Gastroesophageal sphincter (tissue), 4 donors: ENCODE results near the gene FAM111A. TPM values are rescaled to one million over a fixed set of nuclear protein-coding genes. Genes with fewer than 3 reads are reported as not detected.
"Not testable (repeated sequence)": the region's sequence is repeated elsewhere in the genome, so short reads cannot be mapped to it uniquely, and the experiment has no call there.

ENCODE experiments used
- ATAC-seq: fragments of 150-250 bp; one replicate; pipeline ENCODE4 v1.9.1; 2016; ENCODE audit warnings: mild to moderate bottlenecking, moderate library complexity
- H3K27ac ChIP-seq, 4 donors: fragments of 200-600 bp; sonication (generic) in 3 of 4; 1 replicate in 3 of 4; 2 replicates in 1 of 4; pipeline ENCODE4 v1.5.1; 2016 to 2019
- H3K27me3 ChIP-seq: fragments of 200-600 bp; sonication (generic); one replicate; pipeline ENCODE4 v1.5.1; 2019
- H3K36me3 ChIP-seq, 2 donors: fragments of 200-600 bp; sonication (generic); one replicate each; pipeline ENCODE4 v1.5.1; 2019; ENCODE audit warnings: control low read depth in 1 of 2
- H3K4me1 ChIP-seq, 3 donors: fragments of 200-600 bp; sonication (generic); 1 replicate in 2 of 3; 2 replicates in 1 of 3; pipeline ENCODE4 v1.5.1; 2016 to 2019; ENCODE audit warnings: control low read depth in 2 of 3
- H3K4me3 ChIP-seq, 2 donors: fragments of 200-600 bp; sonication (generic); one replicate each; pipeline ENCODE4 v1.5.1; 2019; ENCODE audit warnings: mild to moderate bottlenecking in 1 of 2, moderate library complexity in 1 of 2
- H3K9me3 ChIP-seq, 3 donors: fragments of 200-600 bp; sonication (generic); one replicate each; pipeline ENCODE4 v1.5.1; 2017 to 2019; ENCODE audit warnings: control low read depth in 2 of 3
- CTCF ChIP-seq, 4 experiments: fragments of 200-600 bp in 2 of 4; fragments of 450-650 bp in 2 of 4; sonication (generic) in 1 of 4; IDR thresholded peaks; one replicate each; pipeline ENCODE4 v1.5.1; 2017 to 2019; ENCODE audit warnings: antibody characterized with exemption in 4 of 4, mild to moderate bottlenecking in 2 of 4, moderate library complexity in 2 of 4
- EP300 ChIP-seq: sonication (generic); formaldehyde crosslinking; IDR thresholded peaks from one replicate; pipeline ENCODE4 v1.6.1; 2017; ENCODE audit warnings: antibody characterized with exemption, mild to moderate bottlenecking
- POLR2A ChIP-seq, 2 donors: fragments of 450-650 bp; IDR thresholded peaks; one replicate each; pipeline ENCODE4 v1.6.1; 2017; ENCODE audit warnings: antibody characterized with exemption in 2 of 2, mild to moderate bottlenecking in 2 of 2, moderate library complexity in 1 of 2
- POLR2AphosphoS5 ChIP-seq: sonication (generic); formaldehyde crosslinking; IDR thresholded peaks from one replicate; pipeline ENCODE4 v1.6.1; 2017; ENCODE audit warnings: antibody characterized with exemption
- WGBS, 2 donors: methylation state at CpG; one replicate each; pipeline ENCODE4 v1.1.5; 2018; ENCODE audit warnings: low coverage in 1 of 2; 5-methylcytosine and 5-hydroxymethylcytosine counted together
- total RNA-seq, 4 donors: library from RNA; depleted of rRNA; stranded (reverse); fragments of >200 nt; gene quantifications; one replicate each; pipeline ENCODE4 v1.1.0, GENCODE V29; 2016

Gene FAM111A
- 10 to 100 TPM; 12.8 to 49.2 (median 22.7) TPM for total RNA-seq

DNA sequence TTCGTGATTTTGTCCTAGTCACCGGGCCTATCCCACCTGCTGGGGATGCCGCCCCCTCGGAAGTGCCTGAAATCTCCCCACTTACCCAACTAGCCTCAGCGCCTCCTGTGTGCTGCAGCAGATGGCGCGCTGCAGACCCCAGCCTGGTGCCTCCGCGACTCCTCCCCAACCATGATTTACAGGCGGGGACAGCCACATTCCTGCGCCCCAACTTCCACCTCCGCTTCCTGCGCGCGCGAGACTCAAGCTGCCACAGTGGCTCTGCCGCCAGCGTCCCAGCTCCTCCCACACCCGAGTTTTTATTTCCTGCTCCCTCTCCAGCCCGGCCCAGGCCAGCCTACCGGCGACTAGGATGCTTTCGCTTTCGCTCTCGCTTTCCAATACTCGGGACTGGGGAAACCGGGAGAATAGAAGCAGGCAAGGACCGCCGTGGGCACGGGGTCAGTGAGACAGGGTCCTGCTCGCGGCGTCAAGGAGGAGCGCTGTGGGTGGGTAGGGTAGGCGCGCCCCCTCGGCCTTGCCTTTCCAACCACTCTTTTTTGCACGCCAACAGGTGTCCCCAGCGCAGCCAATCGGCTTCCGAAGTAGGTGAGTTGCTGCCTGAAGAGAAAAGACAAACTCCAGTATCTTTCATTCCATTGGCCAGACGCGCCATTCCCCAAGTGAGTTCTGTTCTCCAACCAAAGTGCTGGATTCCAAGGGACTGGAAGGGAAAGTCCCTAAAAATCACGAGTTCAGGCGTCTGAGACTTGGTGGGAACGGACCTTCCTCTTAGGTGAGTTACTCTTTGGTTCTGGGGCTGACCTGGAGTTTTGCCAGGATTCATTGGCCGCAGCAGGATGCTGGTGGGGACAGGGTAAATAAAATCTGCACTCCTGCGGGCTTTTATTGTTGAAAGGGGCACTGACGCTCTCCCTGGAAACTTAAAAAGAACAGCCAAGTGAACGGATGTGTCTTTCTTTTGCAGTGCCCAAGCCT, at the start of gene FAM111A:
Gene FAM111A, plus strand, starts transcription at position 327 of the 978 bp plus-strand sequence. CDS start 6,017 bp downstream, outside the sequence.
- H3K27ac ChIP-seq, result peak within 1 kb of the TSS; percentile 53 to 93 (median 89)
- H3K4me3 ChIP-seq, result peak within 1 kb of the TSS; percentile 72 to 78
- ATAC-seq, result peak; percentile 90
- no peaks in the 10 kb centered on the region for H3K9me3 ChIP-seq
- H3K27me3 ChIP-seq, result no peaks in the 10 kb centered on the region
- WGBS, 2 donors, result 0 to 1% methylated on average over 6 to 37 of the region's 50 CpGs
- peaks cover 0 to 5% of the 10 kb centered on the region in 2 donors for H3K36me3 ChIP-seq
- peaks cover 0 to 32% (median 4%) of the 10 kb centered on the region in 3 donors for H3K4me1 ChIP-seq
- TF ChIP-seq EP300, result no peak
- TF ChIP-seq CTCF (IDR thresholded peaks at IDR 0.05), result peak in 2 of 4 experiments; percentile 10 to 45
- TF ChIP-seq POLR2AphosphoS5, result peak; percentile 54
- TF ChIP-seq POLR2A (IDR thresholded peaks at IDR 0.05), result peak; percentile 17 to 24

DNA sequence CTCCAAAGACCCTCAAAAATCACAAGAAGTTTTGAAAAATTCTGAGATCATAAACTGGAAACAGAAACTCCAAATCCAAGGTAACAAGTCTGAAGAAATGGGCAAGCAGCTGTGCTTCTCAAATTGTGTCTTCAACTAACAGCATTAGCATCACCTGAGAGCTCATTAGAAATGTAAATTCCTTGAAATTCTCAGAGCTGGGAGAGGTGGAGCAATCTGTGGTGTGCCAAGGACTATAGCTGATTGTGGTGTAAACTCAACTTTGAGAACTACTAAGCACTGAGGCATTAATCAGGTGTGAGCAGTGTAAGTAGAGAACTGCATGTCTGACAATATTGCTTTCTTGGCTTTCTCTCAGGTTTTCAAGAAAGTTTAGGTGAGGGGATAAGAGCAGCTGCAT, 49.1 kb upstream of the FAM111A start:
- peaks cover 19% of the 10 kb centered on the region for H3K27me3 ChIP-seq
- not testable (repeated sequence) for ATAC-seq, H3K36me3 ChIP-seq, H3K4me3 ChIP-seq, H3K27ac ChIP-seq, H3K9me3 ChIP-seq, H3K4me1 ChIP-seq

GRCh38 chr11:59095225-59095624, 47.4 kb upstream of the FAM111A start:
- not testable (repeated sequence) for H3K9me3 ChIP-seq, ATAC-seq, H3K27ac ChIP-seq, H3K4me1 ChIP-seq, H3K36me3 ChIP-seq, H3K4me3 ChIP-seq
- H3K27me3 ChIP-seq, result peaks cover 22% of the 10 kb centered on the region
- 60 to 83% methylated on average over 1 of the region's 1 CpG for WGBS, 2 donors

- H3K27ac ChIP-seq, H3K4me3 ChIP-seq, ATAC-seq, H3K36me3 ChIP-seq, H3K9me3 ChIP-seq, H3K4me1 ChIP-seq: not testable (repeated sequence)
- peaks cover 31% of the 10 kb centered on the region for H3K27me3 ChIP-seq
- 56 to 59% methylated on average over 4 to 5 of the region's 5 CpGs for WGBS, 2 donors
These were observed 46.6 kb upstream of the FAM111A start for GRCh38 chr11:59095972-59096575.

- Histone ChIP-seq H3K9me3 (no peaks in the 10 kb centered on the region), H3K36me3 (no peaks in the 10 kb centered on the region), H3K27me3 (peaks cover 42% of the 10 kb centered on the region), H3K4me3 (no peak overlapping the region), H3K4me1 (peaks cover 0 to 7% (median 1%) of the 10 kb centered on the region in 3 donors), H3K27ac (no peak overlapping the region)
- WGBS, 2 donors, result 93 to 94% methylated on average over 5 of the region's 5 CpGs
- no peak for ATAC-seq
- TF ChIP-seq CTCF (IDR thresholded peaks at IDR 0.05) (peak; percentile 35 to 65 (median 51)), EP300 (no peak), POLR2A (IDR thresholded peaks at IDR 0.05) (no peak), POLR2AphosphoS5 (no peak)
These were observed 45.4 kb upstream of the FAM111A start for GRCh38 chr11:59097113-59097708.

- not testable (repeated sequence) for H3K27ac ChIP-seq, H3K9me3 ChIP-seq, H3K36me3 ChIP-seq, H3K4me1 ChIP-seq, H3K4me3 ChIP-seq, ATAC-seq
- 82 to 89% methylated on average over 3 to 6 of the region's 8 CpGs for WGBS, 2 donors
- peaks cover 44% of the 10 kb centered on the region for H3K27me3 ChIP-seq
These were observed 44.7 kb upstream of the FAM111A start for GRCh38 chr11:59097938-59098337.
